ENCODE results near the gene GFY.

GFY gene

DNA sequence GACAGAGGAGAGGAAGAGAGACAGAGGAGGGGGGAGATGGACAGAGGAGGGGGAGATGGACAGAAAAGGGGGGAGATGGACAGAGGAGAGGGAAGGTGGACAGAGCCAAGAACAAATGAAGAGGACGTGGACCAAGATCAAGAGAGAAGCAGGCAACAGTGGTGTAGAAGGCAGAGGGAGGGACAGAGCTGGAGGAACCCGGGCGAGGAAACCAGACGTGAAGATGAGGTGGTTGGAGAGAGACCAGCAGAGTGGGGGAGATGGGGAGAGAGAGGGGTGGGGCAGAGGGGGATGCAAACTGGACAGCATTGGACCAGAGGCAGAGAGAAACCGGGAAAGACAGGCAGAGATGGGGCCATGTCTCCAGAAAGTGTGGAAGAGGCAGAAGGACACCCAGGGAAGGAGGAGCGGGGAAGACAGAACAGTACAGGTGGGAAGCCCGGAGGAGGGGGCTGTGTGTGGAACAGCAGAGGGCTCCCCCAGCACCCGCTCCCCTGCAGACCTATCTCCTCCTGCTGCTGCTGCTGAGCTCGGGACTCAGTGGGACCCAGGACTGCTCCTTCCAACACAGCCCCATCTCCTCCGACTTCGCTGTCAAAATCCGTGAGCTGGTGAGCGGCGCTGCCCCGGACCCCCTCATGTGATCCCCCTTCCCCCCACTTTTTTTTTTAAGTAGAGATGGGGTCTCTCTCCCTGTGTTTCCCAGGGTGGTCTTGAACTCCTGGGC is 50.2 kb downstream of the GFY start:
- peaks cover 0 to under 1% of the 10 kb centered on the region in 2 experiments; a peak in 1 of 3 replicates for H3K36me3 ChIP-seq (ENCODE audit: control insufficient read depth in 2 of 2, insufficient read depth in 1 of 2, low read length in 2 of 2)
- no peaks in the 10 kb centered on the region for H3K9me3 ChIP-seq (ENCODE audit: control insufficient read depth, insufficient read depth, low read depth, low read length)
- POLR2A ChIA-PET, result interaction anchor here (0.5 to 1.8 kb wide), 4 partner anchors 12 to 31 kb away, joined by 5 to 9 read pairs (median 6); partner anchors contain the start of genes ALDH16A1 and RPL13A
- H3K27ac ChIP-seq (ENCODE audit: extremely low read depth, low read depth, low read length), result no peak overlapping the region
- no peak overlapping the region for H3K4me3 ChIP-seq (ENCODE audit: low read depth, low read length)
- TF ChIP-seq ZNF341 (tag by site-specific recombination; IDR thresholded peaks at IDR 0.05; ENCODE audit: low read depth) (peak; percentile 22; the same call in 1 of the 2 replicates), PRDM10 (tag by site-specific recombination; IDR thresholded peaks at IDR 0.05) (peak; percentile 8; the same call in 1 of the 2 replicates), ZNF398 (tag by site-specific recombination; IDR thresholded peaks at IDR 0.05) (peak; percentile 44; the same call in 1 of the 2 replicates), PATZ1 (tag by site-specific recombination; IDR thresholded peaks at IDR 0.05) (peak; percentile 70), BCL11B (tag by site-specific recombination; IDR thresholded peaks at IDR 0.05; ENCODE audit: low read depth) (no peak), GLIS2 (tag by site-specific recombination; IDR thresholded peaks at IDR 0.05) (0 out of 2 replicates have a peak, but pooled peaks have one; percentile 9), ZBTB20 (tag by site-specific recombination; IDR thresholded peaks at IDR 0.05) (no peak), YY1 (tag by site-specific recombination; IDR thresholded peaks at IDR 0.05) (no peak), ZNF366 (tag by site-specific recombination; conservative IDR thresholded peaks at IDR 0.05) (peak; percentile 60)
- TF ChIP-seq, protein P1, sequence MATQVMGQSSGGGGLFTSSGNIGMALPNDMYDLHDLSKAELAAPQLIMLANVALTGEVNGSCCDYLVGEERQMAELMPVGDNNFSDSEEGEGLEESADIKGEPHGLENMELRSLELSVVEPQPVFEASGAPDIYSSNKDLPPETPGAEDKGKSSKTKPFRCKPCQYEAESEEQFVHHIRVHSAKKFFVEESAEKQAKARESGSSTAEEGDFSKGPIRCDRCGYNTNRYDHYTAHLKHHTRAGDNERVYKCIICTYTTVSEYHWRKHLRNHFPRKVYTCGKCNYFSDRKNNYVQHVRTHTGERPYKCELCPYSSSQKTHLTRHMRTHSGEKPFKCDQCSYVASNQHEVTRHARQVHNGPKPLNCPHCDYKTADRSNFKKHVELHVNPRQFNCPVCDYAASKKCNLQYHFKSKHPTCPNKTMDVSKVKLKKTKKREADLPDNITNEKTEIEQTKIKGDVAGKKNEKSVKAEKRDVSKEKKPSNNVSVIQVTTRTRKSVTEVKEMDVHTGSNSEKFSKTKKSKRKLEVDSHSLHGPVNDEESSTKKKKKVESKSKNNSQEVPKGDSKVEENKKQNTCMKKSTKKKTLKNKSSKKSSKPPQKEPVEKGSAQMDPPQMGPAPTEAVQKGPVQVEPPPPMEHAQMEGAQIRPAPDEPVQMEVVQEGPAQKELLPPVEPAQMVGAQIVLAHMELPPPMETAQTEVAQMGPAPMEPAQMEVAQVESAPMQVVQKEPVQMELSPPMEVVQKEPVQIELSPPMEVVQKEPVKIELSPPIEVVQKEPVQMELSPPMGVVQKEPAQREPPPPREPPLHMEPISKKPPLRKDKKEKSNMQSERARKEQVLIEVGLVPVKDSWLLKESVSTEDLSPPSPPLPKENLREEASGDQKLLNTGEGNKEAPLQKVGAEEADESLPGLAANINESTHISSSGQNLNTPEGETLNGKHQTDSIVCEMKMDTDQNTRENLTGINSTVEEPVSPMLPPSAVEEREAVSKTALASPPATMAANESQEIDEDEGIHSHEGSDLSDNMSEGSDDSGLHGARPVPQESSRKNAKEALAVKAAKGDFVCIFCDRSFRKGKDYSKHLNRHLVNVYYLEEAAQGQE (tag by site-specific recombination; IDR thresholded peaks at IDR 0.05), result no peak
- TF ChIP-seq, protein P2, sequence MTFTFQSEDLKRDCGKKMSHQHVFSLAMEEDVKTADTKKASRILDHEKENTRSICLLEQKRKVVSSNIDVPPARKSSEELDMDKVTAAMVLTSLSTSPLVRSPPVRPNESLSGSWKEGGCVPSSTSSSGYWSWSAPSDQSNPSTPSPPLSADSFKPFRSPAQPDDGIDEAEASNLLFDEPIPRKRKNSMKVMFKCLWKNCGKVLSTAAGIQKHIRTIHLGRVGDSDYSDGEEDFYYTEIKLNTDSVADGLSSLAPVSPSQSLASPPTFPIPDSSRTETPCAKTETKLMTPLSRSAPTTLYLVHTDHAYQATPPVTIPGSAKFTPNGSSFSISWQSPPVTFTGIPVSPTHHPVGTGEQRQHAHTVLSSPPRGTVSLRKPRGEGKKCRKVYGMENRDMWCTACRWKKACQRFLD (tag by site-specific recombination; IDR thresholded peaks at IDR 0.05), result no peak
- CTCF ChIA-PET, result interaction anchor here (0.8 to 2.9 kb wide), 14 partner anchors 13 to 209 kb away, joined by 3 to 24 read pairs (median 4); partner anchors contain the start of genes ALDH16A1 and PIH1D1
- H3K4me1 ChIP-seq (ENCODE audit: control insufficient read depth, insufficient read depth, low read length), result no peaks in the 10 kb centered on the region
